ENCODE measurements around the gene CLDN22.

The CLDN22 gene

GRCh38 chr4:183356173-183356830 lies 36.2 kb upstream of the CLDN22 start:
- H3K9me3 ChIP-seq (ENCODE audit: control insufficient read depth in 2 of 2, low read length in 2 of 2): no peaks in the 10 kb centered on the region
- no peak overlapping the region for H3K9ac ChIP-seq (ENCODE audit: low read length in 2 of 2)
- H3K27ac ChIP-seq (ENCODE audit: low read length): no peak overlapping the region
- H3K36me3 ChIP-seq (ENCODE audit: control insufficient read depth in 2 of 2, insufficient read depth in 2 of 2, low read length in 2 of 2): no peaks in the 10 kb centered on the region
- H3K27me3 ChIP-seq (ENCODE audit: control insufficient read depth in 1 of 2, insufficient read depth in 2 of 2, low read length in 2 of 2): no peaks in the 10 kb centered on the region
- no peaks in the 10 kb centered on the region for H3K4me1 ChIP-seq (ENCODE audit: control insufficient read depth, insufficient read depth, low read length)
- H3K4me3 ChIP-seq (ENCODE audit: low read length in 2 of 2): no peak overlapping the region

- no peaks in the 10 kb centered on the region for H3K36me3 ChIP-seq (ENCODE audit: control insufficient read depth in 2 of 2, insufficient read depth in 2 of 2, low read length in 2 of 2)
- peaks cover 0 to 2% of the 10 kb centered on the region in 2 donors for H3K27me3 ChIP-seq (ENCODE audit: control insufficient read depth in 1 of 2, insufficient read depth in 2 of 2, low read length in 2 of 2)
- no peak overlapping the region for H3K9ac ChIP-seq (ENCODE audit: low read length in 2 of 2)
- H3K4me1 ChIP-seq (ENCODE audit: control insufficient read depth, insufficient read depth, low read length): no peaks in the 10 kb centered on the region
- H3K27ac ChIP-seq (ENCODE audit: low read length): no peak overlapping the region
- H3K4me3 ChIP-seq (ENCODE audit: low read length in 2 of 2): no peak overlapping the region
- no peaks in the 10 kb centered on the region for H3K9me3 ChIP-seq (ENCODE audit: control insufficient read depth in 2 of 2, low read length in 2 of 2)
These were observed 35.3 kb upstream of the CLDN22 start for GRCh38 chr4:183355405-183355804.

- H3K27ac ChIP-seq (ENCODE audit: low read length): no peak overlapping the region
- H3K36me3 ChIP-seq (ENCODE audit: control insufficient read depth in 2 of 2, insufficient read depth in 2 of 2, low read length in 2 of 2): no peaks in the 10 kb centered on the region
- no peak overlapping the region for H3K4me3 ChIP-seq (ENCODE audit: low read length in 2 of 2)
- no peak overlapping the region for H3K9ac ChIP-seq (ENCODE audit: low read length in 2 of 2)
- H3K9me3 ChIP-seq (ENCODE audit: control insufficient read depth in 2 of 2, low read length in 2 of 2): no peaks in the 10 kb centered on the region
- H3K27me3 ChIP-seq (ENCODE audit: control insufficient read depth in 1 of 2, insufficient read depth in 2 of 2, low read length in 2 of 2): peaks cover 0 to 2% of the 10 kb centered on the region in 2 donors
- H3K4me1 ChIP-seq (ENCODE audit: control insufficient read depth, insufficient read depth, low read length): no peaks in the 10 kb centered on the region
These were observed 34.1 kb upstream of the CLDN22 start for GRCh38 chr4:183354219-183354618.

- no peak overlapping the region for H3K4me3 ChIP-seq (ENCODE audit: low read length in 2 of 2)
- H3K9ac ChIP-seq (ENCODE audit: low read length in 2 of 2): no peak overlapping the region
- H3K4me1 ChIP-seq (ENCODE audit: control insufficient read depth, insufficient read depth, low read length): peaks cover 2% of the 10 kb centered on the region
- no peak overlapping the region for H3K27ac ChIP-seq (ENCODE audit: low read length)
- no peaks in the 10 kb centered on the region for H3K36me3 ChIP-seq (ENCODE audit: control insufficient read depth in 2 of 2, insufficient read depth in 2 of 2, low read length in 2 of 2)
- peaks cover 0 to 3% of the 10 kb centered on the region in 2 donors for H3K27me3 ChIP-seq (ENCODE audit: control insufficient read depth in 1 of 2, insufficient read depth in 2 of 2, low read length in 2 of 2)
- H3K9me3 ChIP-seq (ENCODE audit: control insufficient read depth in 2 of 2, low read length in 2 of 2): no peaks in the 10 kb centered on the region
These were observed 33.5 kb upstream of the CLDN22 start for GRCh38 chr4:183353557-183353956.

GRCh38 chr4:183352546-183352945 lies 32.5 kb upstream of the CLDN22 start:
- H3K36me3 ChIP-seq (ENCODE audit: control insufficient read depth in 2 of 2, insufficient read depth in 2 of 2, low read length in 2 of 2): no peaks in the 10 kb centered on the region
- H3K9me3 ChIP-seq (ENCODE audit: control insufficient read depth in 2 of 2, low read length in 2 of 2): no peaks in the 10 kb centered on the region
- H3K4me3 ChIP-seq (ENCODE audit: low read length in 2 of 2): no peak overlapping the region
- peaks cover 2% of the 10 kb centered on the region for H3K4me1 ChIP-seq (ENCODE audit: control insufficient read depth, insufficient read depth, low read length)
- H3K27me3 ChIP-seq (ENCODE audit: control insufficient read depth in 1 of 2, insufficient read depth in 2 of 2, low read length in 2 of 2): peaks cover 0 to 5% of the 10 kb centered on the region in 2 donors
- H3K9ac ChIP-seq (ENCODE audit: low read length in 2 of 2): no peak overlapping the region
- H3K27ac ChIP-seq (ENCODE audit: low read length): no peak overlapping the region

- no peak overlapping the region for H3K27ac ChIP-seq (ENCODE audit: low read length)
These were observed 30.4 kb upstream of the CLDN22 start for GRCh38 chr4:183350317-183351071.

GRCh38 chr4:183349673-183350072 lies 29.6 kb upstream of the CLDN22 start:
- Histone ChIP-seq H3K4me1 (ENCODE audit: control insufficient read depth, insufficient read depth, low read length) (peaks cover 2% of the 10 kb centered on the region), H3K27ac (ENCODE audit: low read length) (no peak overlapping the region), H3K36me3 (ENCODE audit: control insufficient read depth in 2 of 2, insufficient read depth in 2 of 2, low read length in 2 of 2) (no peaks in the 10 kb centered on the region), H3K4me3 (ENCODE audit: low read length in 2 of 2) (no peak overlapping the region), H3K9ac (ENCODE audit: low read length in 2 of 2) (no peak overlapping the region), H3K27me3 (ENCODE audit: control insufficient read depth in 1 of 2, insufficient read depth in 2 of 2, low read length in 2 of 2) (peaks cover 0 to 5% of the 10 kb centered on the region in 2 donors), H3K9me3 (ENCODE audit: control insufficient read depth in 2 of 2, low read length in 2 of 2) (no peaks in the 10 kb centered on the region)

More at GRCh38 chr4:183350317-183351071, 30.4 kb upstream of the CLDN22 start:
- Histone ChIP-seq H3K4me3 (ENCODE audit: low read length in 2 of 2) (no peak overlapping the region), H3K9ac (ENCODE audit: low read length in 2 of 2) (no peak overlapping the region), H3K4me1 (ENCODE audit: control insufficient read depth, insufficient read depth, low read length) (peaks cover 2% of the 10 kb centered on the region), H3K9me3 (ENCODE audit: control insufficient read depth in 2 of 2, low read length in 2 of 2) (no peaks in the 10 kb centered on the region), H3K27me3 (ENCODE audit: control insufficient read depth in 1 of 2, insufficient read depth in 2 of 2, low read length in 2 of 2) (peaks cover 0 to 5% of the 10 kb centered on the region in 2 donors), H3K36me3 (ENCODE audit: control insufficient read depth in 2 of 2, insufficient read depth in 2 of 2, low read length in 2 of 2) (no peaks in the 10 kb centered on the region)

- no peak overlapping the region for H3K4me3 ChIP-seq (ENCODE audit: low read length in 2 of 2)
- no peaks in the 10 kb centered on the region for H3K9me3 ChIP-seq (ENCODE audit: control insufficient read depth in 2 of 2, low read length in 2 of 2)
- H3K27me3 ChIP-seq (ENCODE audit: control insufficient read depth in 1 of 2, insufficient read depth in 2 of 2, low read length in 2 of 2): peaks cover 0 to 5% of the 10 kb centered on the region in 2 donors
- H3K4me1 ChIP-seq (ENCODE audit: control insufficient read depth, insufficient read depth, low read length): peaks cover 2% of the 10 kb centered on the region
- H3K9ac ChIP-seq (ENCODE audit: low read length in 2 of 2): no peak overlapping the region
- H3K36me3 ChIP-seq (ENCODE audit: control insufficient read depth in 2 of 2, insufficient read depth in 2 of 2, low read length in 2 of 2): no peaks in the 10 kb centered on the region
- no peak overlapping the region for H3K27ac ChIP-seq (ENCODE audit: low read length)
These were observed 28.9 kb upstream of the CLDN22 start for GRCh38 chr4:183348706-183349659.

GRCh38 chr4:183348136-183348535 lies 28.1 kb upstream of the CLDN22 start:
- peaks cover 2 to 5% of the 10 kb centered on the region in 2 donors for H3K27me3 ChIP-seq (ENCODE audit: control insufficient read depth in 1 of 2, insufficient read depth in 2 of 2, low read length in 2 of 2)
- no peaks in the 10 kb centered on the region for H3K9me3 ChIP-seq (ENCODE audit: control insufficient read depth in 2 of 2, low read length in 2 of 2)
- no peaks in the 10 kb centered on the region for H3K36me3 ChIP-seq (ENCODE audit: control insufficient read depth in 2 of 2, insufficient read depth in 2 of 2, low read length in 2 of 2)
- H3K4me3 ChIP-seq (ENCODE audit: low read length in 2 of 2): no peak overlapping the region
- H3K27ac ChIP-seq (ENCODE audit: low read length): no peak overlapping the region
- peaks cover 2% of the 10 kb centered on the region for H3K4me1 ChIP-seq (ENCODE audit: control insufficient read depth, insufficient read depth, low read length)
- H3K9ac ChIP-seq (ENCODE audit: low read length in 2 of 2): no peak overlapping the region

- no peak overlapping the region for H3K4me3 ChIP-seq (ENCODE audit: low read length in 2 of 2)
- no peak overlapping the region for H3K27ac ChIP-seq (ENCODE audit: low read length)
- H3K27me3 ChIP-seq (ENCODE audit: control insufficient read depth in 1 of 2, insufficient read depth in 2 of 2, low read length in 2 of 2): peaks cover 5 to 7% of the 10 kb centered on the region in 2 donors
- H3K36me3 ChIP-seq (ENCODE audit: control insufficient read depth in 2 of 2, insufficient read depth in 2 of 2, low read length in 2 of 2): no peaks in the 10 kb centered on the region
- H3K9ac ChIP-seq (ENCODE audit: low read length in 2 of 2): no peak overlapping the region
- H3K4me1 ChIP-seq (ENCODE audit: control insufficient read depth, insufficient read depth, low read length): peaks cover 2% of the 10 kb centered on the region
- no peaks in the 10 kb centered on the region for H3K9me3 ChIP-seq (ENCODE audit: control insufficient read depth in 2 of 2, low read length in 2 of 2)
These were observed 27.5 kb upstream of the CLDN22 start for GRCh38 chr4:183347566-183347965.

Measured in stomach smooth muscle (tissue), 2 donors.